GM12801 (cell line): ENCODE measurements around the gene HCN2.

Experiments
- CTCF ChIP-seq: IDR thresholded peaks from one replicate; pipeline ENCODE4 v1.5.1; 2011; ENCODE audit warnings: control low read depth; ENCODE audit not compliant: insufficient read length; ENCODE audit errors: extremely low read depth

The HCN2 gene

GRCh38 chr19:664913-665443 is 75.3 kb downstream of the HCN2 start:
- TF ChIP-seq CTCF: no peak
